Keratinocyte (primary cell): ENCODE measurements around the gene ATP13A3.

Source experiments
- CTCF ChIP-seq, 3 experiments: IDR thresholded peaks in 1 of 3; conservative IDR thresholded peaks in 1 of 3; optimal IDR thresholded peaks in 1 of 3; 2 replicates in 2 of 3; 3 replicates in 1 of 3; pipeline versions ENCODE3 to v1.5.1; 2011; ENCODE audit warnings: low read length in 3 of 3, mild to moderate bottlenecking in 3 of 3, moderate library complexity in 2 of 3, control low read depth in 1 of 3, inconsistent platforms in 1 of 3; ENCODE audit not compliant: insufficient read depth in 2 of 3; ENCODE audit errors: extremely low read depth in 1 of 3
- EZH2 ChIP-seq: IDR thresholded peaks from one replicate; pipeline ENCODE4 v1.6.1; 2012; ENCODE audit warnings: inconsistent platforms, mild to moderate bottlenecking, low read length, moderate library complexity

- TF ChIP-seq CTCF (optimal IDR thresholded peaks at IDR 0.05 in 1 of 3, IDR thresholded peaks at IDR 0.05 in 1 of 3, conservative IDR thresholded peaks at IDR 0.05 in 1 of 3; ENCODE audit: extremely low read depth in 1 of 3, insufficient read depth in 2 of 3, low read length in 3 of 3) (no peak), EZH2 (no peak)
Observed at GRCh38 chr3:194379651-194380050, 107.2 kb downstream of the ATP13A3 start.
